GM12801 (cell line): ENCODE results near the gene CCR6.

Source experiments
- CTCF ChIP-seq: IDR thresholded peaks from one replicate; pipeline ENCODE4 v1.5.1; 2011; ENCODE audit warnings: control low read depth; ENCODE audit not compliant: insufficient read length; ENCODE audit errors: extremely low read depth

CCR6 gene

GRCh38 chr6:167108278-167108677 lies 14.6 kb upstream of the CCR6 start:
- TF ChIP-seq CTCF: no peak

- TF ChIP-seq CTCF: no peak
Measured at GRCh38 chr6:167109651-167110050, 13.2 kb upstream of the CCR6 start.

- TF ChIP-seq CTCF: no peak
Measured at GRCh38 chr6:167111597-167111996, 11.3 kb upstream of the CCR6 start.

- TF ChIP-seq CTCF: no peak
Measured at GRCh38 chr6:167112421-167112820, 10.5 kb upstream of the CCR6 start.

- TF ChIP-seq CTCF: no peak
Measured at GRCh38 chr6:167113047-167113754, 9.7 kb upstream of the CCR6 start.

GRCh38 chr6:167113935-167114910 lies 8.7 kb upstream of the CCR6 start:
- no peak for TF ChIP-seq CTCF

- TF ChIP-seq CTCF: no peak
Measured at GRCh38 chr6:167115054-167115453, 7.8 kb upstream of the CCR6 start.
